CD4-positive, alpha-beta T cell treated with Interferon gamma for 1 hour (primary cell): ENCODE measurements around the gene COQ4.
"Not testable (repeated sequence)": the region's sequence is repeated elsewhere in the genome, so short reads cannot be mapped to it uniquely, and the experiment has no call there.

ENCODE experiments used
- DNase-seq: peaks from one replicate; pipeline ENCODE4 v3.0.0-alpha.2; 2020

Gene COQ4

DNA sequence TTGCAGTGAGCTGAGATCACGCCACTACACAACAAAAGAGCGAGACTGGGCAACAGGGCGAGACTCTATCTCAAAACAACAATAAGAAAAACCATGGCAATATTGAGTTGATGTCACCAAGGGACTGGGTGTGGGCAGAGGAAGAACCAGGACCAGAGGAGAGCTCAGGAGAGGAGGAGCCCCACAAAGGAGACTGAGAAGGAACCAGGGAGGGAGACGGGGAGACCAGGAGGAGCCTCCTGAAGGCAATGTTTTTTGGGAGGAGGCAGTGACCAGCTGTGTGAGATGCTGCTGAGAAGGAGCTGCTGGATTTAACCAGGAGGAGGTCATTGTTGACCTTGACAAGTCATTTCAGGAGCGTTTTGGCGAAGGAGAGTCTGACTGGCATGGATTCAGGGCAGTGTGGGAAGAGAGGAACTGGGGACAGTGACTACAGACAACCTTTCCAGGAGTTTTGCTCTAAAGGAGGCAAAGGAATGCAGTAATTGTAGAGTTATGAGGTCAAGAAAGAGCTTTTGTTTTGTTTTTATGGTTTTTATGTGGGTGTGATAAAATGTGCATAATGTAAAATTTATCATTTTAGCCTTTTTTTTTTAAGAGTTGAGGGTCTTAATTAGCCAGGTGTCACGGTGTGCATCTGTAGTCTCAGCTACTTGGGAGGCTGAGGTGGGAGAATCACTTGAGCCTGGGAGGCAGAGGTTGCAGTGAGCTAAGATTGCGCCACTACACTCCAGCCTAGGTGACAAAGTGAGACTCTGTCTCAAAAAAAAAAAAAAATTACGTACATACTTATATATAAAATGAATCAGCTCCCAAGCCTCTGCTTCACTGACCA, 18.3 kb upstream of the COQ4 start:
- no peak for DNase-seq

DNA sequence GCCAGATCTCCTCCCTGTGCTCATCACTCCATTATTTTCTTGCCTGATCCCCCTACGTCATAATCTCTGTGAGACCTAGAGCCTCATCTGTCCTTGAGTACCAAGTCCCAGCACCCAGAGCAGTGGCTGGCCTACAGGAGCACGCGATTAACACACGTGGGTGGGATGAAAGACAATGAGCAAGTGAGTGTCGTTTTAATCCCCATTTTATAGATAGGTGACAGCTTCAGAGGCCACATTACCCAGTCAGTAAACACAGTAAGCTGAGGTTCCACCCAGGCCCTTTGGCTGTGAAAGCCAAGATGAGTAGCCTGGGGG, 17.7 kb upstream of the COQ4 start:
- DNase-seq, result no peak

GRCh38 chr9:128309551-128309950, 13.1 kb upstream of the COQ4 start:
- DNase-seq, result no peak

GRCh38 chr9:128310461-128310860, 12.2 kb upstream of the COQ4 start:
- DNase-seq, result no peak

GRCh38 chr9:128314697-128315096, 7.9 kb upstream of the COQ4 start:
- DNase-seq, result no peak

DNA sequence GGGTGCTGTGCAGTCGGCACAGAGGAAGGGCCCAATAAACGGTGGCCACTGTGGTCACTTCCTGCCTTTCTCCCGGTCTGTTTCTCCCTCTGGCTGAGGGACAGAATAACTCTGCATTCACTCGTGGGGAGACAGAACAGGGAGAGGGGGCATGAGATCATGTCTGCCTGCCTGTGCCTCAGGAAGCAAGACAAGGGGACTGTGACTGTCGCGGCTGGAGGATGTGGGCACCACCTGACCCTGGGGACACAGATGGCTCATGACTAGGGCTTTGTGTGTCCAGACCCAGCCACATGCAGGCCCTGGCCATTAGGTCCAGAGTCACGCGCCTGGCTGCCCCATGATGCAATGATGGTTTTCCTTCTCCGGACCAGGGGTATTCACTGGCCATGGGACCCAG, 6.2 kb upstream of the COQ4 start:
- no peak for DNase-seq

DNA sequence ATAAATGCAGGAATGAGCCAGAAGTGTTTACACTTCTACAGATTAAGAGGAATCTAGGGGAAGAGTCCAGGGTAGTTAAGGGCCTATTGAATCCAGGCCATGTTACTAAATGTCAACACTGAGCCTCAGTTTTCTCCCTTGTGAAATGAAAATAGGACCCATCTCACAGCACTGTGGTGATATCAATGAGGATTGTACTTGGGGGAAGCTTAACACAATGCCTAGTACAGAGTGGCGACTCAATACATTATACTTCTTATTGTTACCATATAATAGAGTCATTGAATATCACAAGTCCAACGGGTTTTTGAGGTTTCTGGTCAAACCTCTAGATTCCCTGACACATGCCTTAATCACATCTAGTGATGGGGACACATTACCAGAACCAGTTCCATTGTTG, 5.0 kb upstream of the COQ4 start:
- DNase-seq, result no peak

DNA sequence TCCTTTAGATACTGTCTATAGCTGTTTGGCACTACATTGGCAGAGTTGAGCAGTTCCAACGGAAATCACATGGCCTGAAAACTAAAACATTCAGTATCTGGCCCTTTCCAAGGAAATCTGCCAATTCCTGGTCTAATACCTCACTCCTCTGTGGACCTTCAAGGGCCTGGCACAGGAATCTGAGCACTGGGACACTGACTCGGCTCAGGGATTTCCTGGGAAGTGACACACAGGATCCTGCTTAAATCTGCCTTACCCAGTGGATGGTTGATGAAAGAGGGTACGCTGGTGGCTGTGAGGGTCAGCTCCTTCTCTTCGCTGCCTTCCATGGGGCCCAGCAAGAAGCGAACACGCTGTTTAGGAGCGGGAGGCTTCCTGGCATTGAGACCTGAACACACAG, 1.3 kb upstream of the COQ4 start:
- no peak for DNase-seq

DNA sequence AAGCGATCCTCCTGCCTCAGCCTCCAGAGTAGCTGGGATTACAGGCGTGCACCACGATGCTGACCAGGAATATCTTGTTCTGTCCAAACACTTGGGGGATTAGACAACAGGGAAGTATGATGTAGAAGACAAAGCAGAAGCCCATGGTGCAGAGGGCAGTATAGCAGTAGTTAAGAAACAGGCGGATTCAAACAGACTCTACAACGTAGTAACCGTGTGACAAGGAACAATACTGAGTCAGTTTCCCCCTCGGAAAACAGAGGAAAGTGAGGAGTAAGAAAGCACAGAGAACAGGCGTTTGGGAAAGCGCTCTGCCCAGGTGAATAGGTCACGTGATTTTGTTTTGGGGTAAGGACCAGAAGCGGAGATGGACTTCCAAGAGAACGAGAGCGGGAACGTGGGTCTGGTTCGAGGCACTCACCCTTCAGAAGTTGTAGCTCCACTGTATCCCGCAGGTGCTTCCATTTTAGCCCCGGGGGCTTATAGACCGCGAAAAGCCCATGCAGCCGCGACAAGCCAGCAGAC, 698 bp upstream of the COQ4 start:
- no peak for DNase-seq

GRCh38 chr9:128323212-128323730, 632 bp downstream of the COQ4 start:
- DNase-seq, result no peak

- no peak for DNase-seq
Measured at GRCh38 chr9:128323791-128324190, 1.2 kb downstream of the COQ4 start.

DNA sequence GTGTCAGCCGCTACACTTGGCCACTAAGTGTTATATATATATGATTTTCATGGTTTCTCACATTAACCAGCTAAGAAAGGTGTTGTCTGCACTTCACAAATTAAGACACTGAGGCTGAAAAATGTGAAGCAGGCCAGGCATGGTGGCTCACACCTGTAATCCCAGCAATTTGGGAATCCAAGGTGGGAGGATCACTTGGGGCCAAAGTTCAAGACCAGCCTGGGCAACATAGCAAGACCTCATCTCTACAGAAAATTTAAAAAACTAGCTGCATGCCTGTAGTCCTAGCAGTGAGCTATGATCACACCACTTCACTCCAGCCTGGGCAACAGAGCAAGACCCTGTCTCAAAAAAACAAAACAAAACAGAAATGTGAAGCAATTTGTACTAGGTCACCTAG, 1.8 kb downstream of the COQ4 start:
- DNase-seq, result no peak

GRCh38 chr9:128325629-128326028, 3.0 kb downstream of the COQ4 start:
- no peak for DNase-seq

DNA sequence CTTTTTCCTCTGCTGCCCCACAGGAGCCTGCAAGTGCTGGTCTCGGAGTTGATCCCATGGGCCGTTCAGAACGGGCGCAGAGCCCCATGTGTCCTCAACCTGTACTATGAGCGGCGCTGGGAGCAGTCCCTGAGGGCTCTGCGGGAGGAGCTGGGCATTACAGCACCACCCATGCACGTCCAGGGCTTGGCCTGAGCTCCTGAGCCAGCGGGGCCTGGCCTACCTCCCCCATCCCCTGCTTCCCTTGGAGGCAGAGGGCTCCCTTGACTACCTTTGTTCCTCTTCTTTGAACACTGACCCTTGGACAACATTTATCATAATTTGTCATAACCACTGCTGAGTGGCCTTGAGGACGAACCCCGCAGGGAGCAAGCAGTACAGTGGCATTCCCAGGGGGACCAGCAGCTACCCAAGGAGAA, 10.8 kb downstream of the COQ4 start:
- no peak for DNase-seq

DNA sequence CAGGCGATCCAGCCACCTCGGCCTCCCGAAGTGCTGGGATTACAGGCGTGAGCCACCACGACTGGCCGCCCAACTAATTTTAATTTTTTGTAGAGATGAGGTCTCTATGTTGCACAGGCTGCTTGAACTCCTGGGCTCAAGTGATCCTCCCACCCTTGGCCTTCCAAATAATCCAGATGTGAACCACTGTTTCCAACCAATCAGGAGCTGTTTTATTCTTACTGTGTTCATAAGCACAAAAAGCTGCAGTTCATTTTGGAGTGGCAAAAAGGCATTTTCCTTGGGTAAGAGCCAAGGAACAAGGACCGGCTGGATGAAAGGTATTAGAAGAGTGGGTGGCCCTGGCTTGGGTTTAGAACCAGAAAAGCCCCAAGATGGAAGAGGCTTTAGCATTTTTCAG, 12.5 kb downstream of the COQ4 start:
- no peak for DNase-seq

- no peak for DNase-seq
Measured at GRCh38 chr9:128335914-128336313, 13.3 kb downstream of the COQ4 start.

GRCh38 chr9:128337936-128338335, 15.3 kb downstream of the COQ4 start:
- no peak for DNase-seq

GRCh38 chr9:128338852-128339614, 16.4 kb downstream of the COQ4 start:
- not testable (repeated sequence) for DNase-seq

GRCh38 chr9:128339761-128340690, 17.4 kb downstream of the COQ4 start, which contains the start of gene SLC27A4:
Gene SLC27A4, plus strand, starts transcription at chr9:128340527. Its CDS starts 2,606 bp downstream, at chr9:128343133.
- DNase-seq, result peak; percentile 82

GRCh38 chr9:128340691-128341434, 18.2 kb downstream of the COQ4 start:
- DNase-seq, result no peak

- DNase-seq, result peak; percentile 64
Measured at GRCh38 chr9:128341435-128341849, 18.8 kb downstream of the COQ4 start.
